Measurements from ENCODE around the gene FUT8. TPM values are rescaled to one million over a fixed set of nuclear protein-coding genes. Genes with fewer than 3 reads are reported as not detected.

The FUT8 gene
- polyA plus RNA-seq, 1 of the 3 experiments (the other 2 are of a cell fraction): 31.7 TPM

- peaks cover 86% of the 10 kb centered on the region for H3K79me2 ChIP-seq (ENCODE audit: insufficient read depth)
- no peaks in the 10 kb centered on the region; the same call in 1 of the 2 replicates for H4K20me1 ChIP-seq (ENCODE audit: insufficient read depth)
- 92% methylated on average over 9 of the region's 11 CpGs for WGBS (ENCODE audit: low lambda C conversion rate)
- H3F3A ChIP-seq (replicated peaks; ENCODE audit: insufficient read depth): no peaks in the 10 kb centered on the region
- no peaks in the 10 kb centered on the region for H3K9me3 ChIP-seq
- TF ChIP-seq TAF1 (IDR thresholded peaks at IDR 0.05; ENCODE audit: borderline replicate concordance, low read depth, low read length) (no peak), MAX (IDR thresholded peaks at IDR 0.05; ENCODE audit: low read depth) (no peak), MXI1 (IDR thresholded peaks at IDR 0.05; ENCODE audit: low read depth, low read length) (no peak), TCF12 (IDR thresholded peaks at IDR 0.05) (no peak)
- no peak overlapping the region for H2AFZ ChIP-seq (ENCODE audit: low read depth)
- no peak overlapping the region for H3K4me2 ChIP-seq
- peaks cover 0 to 5% of the 10 kb centered on the region in 2 experiments for H3K36me3 ChIP-seq (replicated peaks in 1 of 2; ENCODE audit: control insufficient read depth in 1 of 2, insufficient read depth in 2 of 2, low read length in 1 of 2)
- no peak for DNase-seq
- H3K9me2 ChIP-seq: no peaks in the 10 kb centered on the region
- ChIA-PET POLR2A (no interaction called here), CTCF (no interaction called here)
- H3K9ac ChIP-seq: no peak overlapping the region
- no peak overlapping the region for H3K27ac ChIP-seq (ENCODE audit: low read depth in 2 of 2, low read length in 1 of 2)
- no peaks in the 10 kb centered on the region for H3K4me1 ChIP-seq (ENCODE audit: control insufficient read depth in 1 of 2, insufficient read depth in 2 of 2, low read depth in 1 of 2, low read length in 1 of 2)
- no peak overlapping the region for H3K4me3 ChIP-seq (ENCODE audit: low read depth in 2 of 2, low read length in 1 of 2)
- no peaks in the 10 kb centered on the region for H3K27me3 ChIP-seq (ENCODE audit: insufficient read depth)
These were observed 115.5 kb downstream of the FUT8 start for GRCh38 chr14:65528069-65528468.

GRCh38 chr14:65531148-65531547 is 118.6 kb downstream of the FUT8 start:
- POLR2A ChIA-PET: no interaction called here
- no peak overlapping the region for H2AFZ ChIP-seq (ENCODE audit: low read depth)
- H4K20me1 ChIP-seq (ENCODE audit: insufficient read depth): no peaks in the 10 kb centered on the region; the same call in 1 of the 2 replicates
- no peaks in the 10 kb centered on the region for H3K9me3 ChIP-seq
- no peak overlapping the region for H3K27ac ChIP-seq (ENCODE audit: low read depth in 2 of 2, low read length in 1 of 2)
- H3K4me3 ChIP-seq (ENCODE audit: low read depth in 2 of 2, low read length in 1 of 2): no peak overlapping the region
- CTCF ChIA-PET: no interaction called here
- no peaks in the 10 kb centered on the region for H3F3A ChIP-seq (replicated peaks; ENCODE audit: insufficient read depth)
- peaks cover 84% of the 10 kb centered on the region for H3K79me2 ChIP-seq (ENCODE audit: insufficient read depth)
- no peak overlapping the region for H3K4me2 ChIP-seq
- H3K27me3 ChIP-seq (ENCODE audit: insufficient read depth): no peaks in the 10 kb centered on the region
- DNase-seq: no peak
- TF ChIP-seq TCF12 (IDR thresholded peaks at IDR 0.05) (no peak), CHD2 (IDR thresholded peaks at IDR 0.05; ENCODE audit: low read length, partially characterized antibody) (no peak), PBX3 (IDR thresholded peaks at IDR 0.05) (no peak), CTCF (IDR thresholded peaks at IDR 0.05) (no peak), FOXJ3 (CRISPR knock-in tag; IDR thresholded peaks at IDR 0.05) (no peak), FOSL2 (IDR thresholded peaks at IDR 0.05; ENCODE audit: borderline replicate concordance, low read depth) (no peak), REST (IDR thresholded peaks at IDR 0.05; ENCODE audit: low read depth, low read length) (no peak), SIN3A (IDR thresholded peaks at IDR 0.05; ENCODE audit: borderline replicate concordance, low read depth, low read length) (no peak), SMC3 (IDR thresholded peaks at IDR 0.05; ENCODE audit: low read depth, low read length) (no peak), POLR2AphosphoS5 (IDR thresholded peaks at IDR 0.05; ENCODE audit: low read depth, low read length) (no peak), MEF2A (IDR thresholded peaks at IDR 0.05; ENCODE audit: borderline replicate concordance, low read depth) (no peak), NRF1 (IDR thresholded peaks at IDR 0.05; ENCODE audit: low read depth, low read length) (no peak), IRF3 (IDR thresholded peaks at IDR 0.05; ENCODE audit: low read depth, low read length) (no peak), USF1 (IDR thresholded peaks at IDR 0.05; ENCODE audit: borderline replicate concordance, low read depth) (no peak)
- no peaks in the 10 kb centered on the region for H3K4me1 ChIP-seq (ENCODE audit: control insufficient read depth in 1 of 2, insufficient read depth in 2 of 2, low read depth in 1 of 2, low read length in 1 of 2)
- H3K9ac ChIP-seq: no peak overlapping the region
- WGBS (ENCODE audit: low lambda C conversion rate): 65% methylated on average over 3 of the region's 3 CpGs
- H3K9me2 ChIP-seq: no peaks in the 10 kb centered on the region
- H3K36me3 ChIP-seq (replicated peaks in 1 of 2; ENCODE audit: control insufficient read depth in 1 of 2, insufficient read depth in 2 of 2, low read length in 1 of 2): peaks cover 0 to 10% of the 10 kb centered on the region in 2 experiments
